Measurements from ENCODE around the gene TMEM145. TPM values are rescaled to one million over a fixed set of nuclear protein-coding genes. Genes with fewer than 3 reads are reported as not detected.

TMEM145 gene
- total and polyA plus RNA-seq, 9 of the 15 experiments (the other 6 are each of a cell fraction or from before 2014, with no cell fraction given) = 0.80 to 5.5 (median 1.9) TPM; not detected in 3

DNA sequence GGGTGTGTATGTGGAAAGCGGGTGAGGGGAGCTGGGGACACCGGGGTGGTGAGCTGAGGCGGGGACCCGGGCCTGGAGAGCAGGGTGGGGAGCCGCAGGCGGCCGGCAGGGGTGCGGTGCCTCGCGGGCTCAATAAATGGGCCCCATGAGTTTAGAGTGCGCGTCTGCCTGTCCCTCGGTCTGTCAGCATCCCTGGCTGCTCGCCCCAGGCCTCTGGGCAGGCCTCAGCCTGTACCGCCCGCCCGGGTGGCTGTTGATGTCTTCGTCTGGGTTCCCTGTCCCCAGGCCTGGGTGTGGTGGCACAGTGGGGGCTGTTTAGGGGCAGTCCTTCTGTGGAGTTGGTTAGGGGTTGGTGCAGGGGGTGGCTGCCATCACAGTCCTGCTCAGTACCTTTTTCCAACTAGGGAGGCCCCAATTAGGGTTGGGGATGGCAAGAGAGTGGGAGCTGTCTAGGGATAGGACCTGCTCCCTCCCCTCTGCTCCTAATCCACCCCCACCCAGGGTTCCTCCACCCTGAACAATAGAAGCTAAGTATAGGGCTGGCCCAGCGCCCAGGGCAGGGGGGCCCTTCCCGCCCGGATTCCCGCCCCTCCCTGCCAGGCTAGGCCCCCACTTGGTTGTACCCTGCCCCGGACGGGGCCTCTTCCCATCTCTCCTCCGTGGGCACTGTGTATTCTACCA, 31.8 kb upstream of the TMEM145 start:
- ChIA-PET POLR2A (interaction anchor here (0.5 to 3.6 kb wide), 4 partner anchors 11 to 782 kb away, joined by 3 to 16 read pairs (median 10); partner anchors contain the start of gene CIC), CTCF (ENCODE audit: low intra/inter-chr PET ratio) (interaction anchor here (2.4 kb wide), 1 partner anchor 36 kb away, joined by 24 read pairs; no protein-coding TSS in a partner anchor)
- peaks cover 48 to 75% of the 10 kb centered on the region in 2 experiments for H3K4me1 ChIP-seq (replicated peaks in 1 of 2; ENCODE audit: control insufficient read depth in 2 of 2, insufficient read depth in 2 of 2, low read length in 2 of 2)
- peak overlapping the region; percentile 79 for H3K27ac ChIP-seq (ENCODE audit: extremely low read depth, low read depth, low read length)
- H3K36me3 ChIP-seq (ENCODE audit: control insufficient read depth, insufficient read depth, low read length) = peaks cover 10% of the 10 kb centered on the region; the same call in 2 of the 3 replicates
- 0 out of 2 replicates have a peak, but pooled peaks cover 8% of the 10 kb centered on the region for H4K20me1 ChIP-seq (replicated peaks; ENCODE audit: control insufficient read depth, insufficient read depth, low read length)
- in situ Hi-C loops (cut with MboI) (no loop called here), intact Hi-C loops (cut with micrococcal nuclease) (no loop called here)
- no TSS peak for BruUV-seq (replicated peaks)
- peak; percentile 16 for ATAC-seq
- peak overlapping the region; percentile 21; the same call in 1 of the 2 replicates for H2AFZ ChIP-seq (ENCODE audit: low read depth, low read length)
- H3K9me1 ChIP-seq (ENCODE audit: control insufficient read depth, insufficient read depth, low read length) = no peaks in the 10 kb centered on the region
- no peaks in the 10 kb centered on the region for H3K9me3 ChIP-seq (replicated peaks; ENCODE audit: control insufficient read depth, insufficient read depth, low read depth, low read length)
- no peaks in the 10 kb centered on the region; a peak in 1 of 5 replicates for H3K27me3 ChIP-seq (ENCODE audit: control insufficient read depth in 2 of 2, insufficient read depth in 2 of 2, low read length in 2 of 2)
- WGBS (ENCODE audit: insufficient coverage, low coverage, missing lambda C conversion rate) = 2% methylated on average over 13 of the region's 25 CpGs
- H3K4me2 ChIP-seq (ENCODE audit: insufficient read depth, low read length) = peak overlapping the region; percentile 97
- H3K4me3 ChIP-seq = peak overlapping the region; percentile 93
- peak overlapping the region; percentile 53 to 90 for H3K9ac ChIP-seq (ENCODE audit: insufficient read depth in 1 of 2, low read depth in 2 of 2, low read length in 2 of 2)
- peak; percentile 20 to 67 (median 32) for DNase-seq (ENCODE audit: extremely low read depth in 1 of 4, low spot score in 3 of 4)
- FAIRE-seq = no peak
- H3K79me2 ChIP-seq (ENCODE audit: control insufficient read depth, insufficient read depth, low read length) = peaks cover 65% of the 10 kb centered on the region
- TF ChIP-seq KDM5B (IDR thresholded peaks at IDR 0.05; ENCODE audit: insufficient replicate concordance, low read depth, low read length) = peak; percentile 28
- TF ChIP-seq ZC3H4 (CRISPR knock-in tag; IDR thresholded peaks at IDR 0.05; ENCODE audit: borderline replicate concordance) = 0 out of 2 replicates have a peak, but pooled peaks have one; percentile 38
- TF ChIP-seq, protein P1, sequence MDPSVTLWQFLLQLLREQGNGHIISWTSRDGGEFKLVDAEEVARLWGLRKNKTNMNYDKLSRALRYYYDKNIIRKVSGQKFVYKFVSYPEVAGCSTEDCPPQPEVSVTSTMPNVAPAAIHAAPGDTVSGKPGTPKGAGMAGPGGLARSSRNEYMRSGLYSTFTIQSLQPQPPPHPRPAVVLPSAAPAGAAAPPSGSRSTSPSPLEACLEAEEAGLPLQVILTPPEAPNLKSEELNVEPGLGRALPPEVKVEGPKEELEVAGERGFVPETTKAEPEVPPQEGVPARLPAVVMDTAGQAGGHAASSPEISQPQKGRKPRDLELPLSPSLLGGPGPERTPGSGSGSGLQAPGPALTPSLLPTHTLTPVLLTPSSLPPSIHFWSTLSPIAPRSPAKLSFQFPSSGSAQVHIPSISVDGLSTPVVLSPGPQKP (CRISPR knock-in tag; IDR thresholded peaks at IDR 0.05) = 0 out of 2 replicates have a peak, but pooled peaks have one; percentile 40
- no peak for TF ChIP-seq ZNF174 (CRISPR knock-in tag; IDR thresholded peaks at IDR 0.05)
- peak; percentile 22 for TF ChIP-seq HMGN3 (IDR thresholded peaks at IDR 0.05; ENCODE audit: borderline replicate concordance, extremely low read depth, insufficient read length, low read depth, low read length)
- TF ChIP-seq, protein P2, sequence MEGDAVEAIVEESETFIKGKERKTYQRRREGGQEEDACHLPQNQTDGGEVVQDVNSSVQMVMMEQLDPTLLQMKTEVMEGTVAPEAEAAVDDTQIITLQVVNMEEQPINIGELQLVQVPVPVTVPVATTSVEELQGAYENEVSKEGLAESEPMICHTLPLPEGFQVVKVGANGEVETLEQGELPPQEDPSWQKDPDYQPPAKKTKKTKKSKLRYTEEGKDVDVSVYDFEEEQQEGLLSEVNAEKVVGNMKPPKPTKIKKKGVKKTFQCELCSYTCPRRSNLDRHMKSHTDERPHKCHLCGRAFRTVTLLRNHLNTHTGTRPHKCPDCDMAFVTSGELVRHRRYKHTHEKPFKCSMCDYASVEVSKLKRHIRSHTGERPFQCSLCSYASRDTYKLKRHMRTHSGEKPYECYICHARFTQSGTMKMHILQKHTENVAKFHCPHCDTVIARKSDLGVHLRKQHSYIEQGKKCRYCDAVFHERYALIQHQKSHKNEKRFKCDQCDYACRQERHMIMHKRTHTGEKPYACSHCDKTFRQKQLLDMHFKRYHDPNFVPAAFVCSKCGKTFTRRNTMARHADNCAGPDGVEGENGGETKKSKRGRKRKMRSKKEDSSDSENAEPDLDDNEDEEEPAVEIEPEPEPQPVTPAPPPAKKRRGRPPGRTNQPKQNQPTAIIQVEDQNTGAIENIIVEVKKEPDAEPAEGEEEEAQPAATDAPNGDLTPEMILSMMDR (IDR thresholded peaks at IDR 0.05 in 2 of 3, conservative IDR thresholded peaks at IDR 0.05 in 1 of 3; ENCODE audit: insufficient read depth in 2 of 3, low read depth in 1 of 3, low read length in 3 of 3) = 0 out of 6 replicates have a peak, but pooled peaks of 1 of the 3 experiments have one; percentile 4
- TF ChIP-seq HDGF (IDR thresholded peaks at IDR 0.05) = no peak
- 0 out of 4 replicates have a peak, but pooled peaks of 1 of the 2 experiments have one; percentile 4 for TF ChIP-seq SIN3A (IDR thresholded peaks at IDR 0.05; ENCODE audit: borderline replicate concordance in 2 of 2, control insufficient read depth in 1 of 2, low read depth in 2 of 2, low read length in 2 of 2)
- TF ChIP-seq, protein P3, sequence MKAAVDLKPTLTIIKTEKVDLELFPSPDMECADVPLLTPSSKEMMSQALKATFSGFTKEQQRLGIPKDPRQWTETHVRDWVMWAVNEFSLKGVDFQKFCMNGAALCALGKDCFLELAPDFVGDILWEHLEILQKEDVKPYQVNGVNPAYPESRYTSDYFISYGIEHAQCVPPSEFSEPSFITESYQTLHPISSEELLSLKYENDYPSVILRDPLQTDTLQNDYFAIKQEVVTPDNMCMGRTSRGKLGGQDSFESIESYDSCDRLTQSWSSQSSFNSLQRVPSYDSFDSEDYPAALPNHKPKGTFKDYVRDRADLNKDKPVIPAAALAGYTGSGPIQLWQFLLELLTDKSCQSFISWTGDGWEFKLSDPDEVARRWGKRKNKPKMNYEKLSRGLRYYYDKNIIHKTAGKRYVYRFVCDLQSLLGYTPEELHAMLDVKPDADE (conservative IDR thresholded peaks at IDR 0.05; ENCODE audit: control insufficient read depth, low read depth, low read length) = 0 out of 2 replicates have a peak, but pooled peaks have one; percentile 16
- TF ChIP-seq RBBP5 (IDR thresholded peaks at IDR 0.05; ENCODE audit: borderline replicate concordance, insufficient read depth, low read length, poor library complexity, severe bottlenecking) = peak; percentile 45
- TF ChIP-seq ZNF76 (CRISPR knock-in tag; IDR thresholded peaks at IDR 0.05; ENCODE audit: borderline replicate concordance) = no peak
- no peak for TF ChIP-seq ZNF224 (CRISPR knock-in tag; IDR thresholded peaks at IDR 0.05)
- TF ChIP-seq CBX3 (IDR thresholded peaks at IDR 0.05; ENCODE audit: borderline replicate concordance in 1 of 2, low read length in 2 of 2) = no peak
- TF ChIP-seq ZNF239 (CRISPR knock-in tag; IDR thresholded peaks at IDR 0.05) = peak; percentile 41; the same call in 1 of the 2 replicates

Data from K562 (cell line).